H9 (cell line): ENCODE results near the gene KDM4E. TPM values are rescaled to one million over a fixed set of nuclear protein-coding genes. Genes with fewer than 3 reads are reported as not detected.

ENCODE experiments used
- DNase-seq: peaks from one replicate; pipeline ENCODE4 v3.0.0-alpha.2; 2017
- H2AFZ ChIP-seq: one replicate; pipeline ENCODE4 v1.6.1; 2013; ENCODE audit warnings: mild to moderate bottlenecking, low read length, control low read depth, moderate library complexity
- H2AK5ac ChIP-seq: 2 replicates; pipeline ENCODE4 v1.6.1; 2013; ENCODE audit warnings: low read length, control low read depth, mixed read lengths; ENCODE audit not compliant: insufficient read length
- H2BK120ac ChIP-seq: one replicate; pipeline ENCODE4 v1.6.1; 2013; ENCODE audit warnings: low read depth, mild to moderate bottlenecking, low read length, control low read depth, inconsistent platforms; ENCODE audit not compliant: poor library complexity, severe bottlenecking
- H2BK12ac ChIP-seq: 2 replicates; pipeline ENCODE4 v1.6.1; 2013; ENCODE audit warnings: low read length, control low read depth, mixed read lengths, low read depth; ENCODE audit not compliant: insufficient read length
- H2BK15ac ChIP-seq: 2 replicates; pipeline ENCODE4 v1.6.1; 2013; ENCODE audit warnings: low read depth, low read length, control low read depth
- H2BK20ac ChIP-seq: one replicate; pipeline ENCODE4 v1.6.1; 2013; ENCODE audit warnings: low read depth, mild to moderate bottlenecking, low read length, control low read depth, inconsistent platforms; ENCODE audit not compliant: poor library complexity, severe bottlenecking
- H2BK5ac ChIP-seq: 2 replicates; pipeline ENCODE4 v1.6.1; 2013; ENCODE audit warnings: low read length, control low read depth, mixed read lengths; ENCODE audit not compliant: insufficient read length
- H3K14ac ChIP-seq: 2 replicates; pipeline ENCODE4 v1.6.1; 2013; ENCODE audit warnings: low read length, control low read depth; ENCODE audit not compliant: insufficient read depth
- H3K18ac ChIP-seq: 2 replicates; pipeline ENCODE4 v1.6.1; 2013; ENCODE audit warnings: low read depth, mild to moderate bottlenecking, mixed read lengths, low read length, control low read depth; ENCODE audit not compliant: insufficient read length
- H3K23ac ChIP-seq: 2 replicates; pipeline ENCODE4 v1.6.1; 2013; ENCODE audit warnings: low read length, control low read depth, mixed read lengths, low read depth; ENCODE audit not compliant: insufficient read length
- H3K23me2 ChIP-seq: 2 replicates; pipeline ENCODE4 v1.6.1; 2013; ENCODE audit warnings: low read depth, mild to moderate bottlenecking, mixed read lengths, low read length, control low read depth; ENCODE audit not compliant: insufficient read length, poor library complexity, severe bottlenecking
- H3K27ac ChIP-seq: 2 replicates; pipeline ENCODE4 v1.5.1; 2013; ENCODE audit warnings: low read length, control low read depth, mixed read lengths, low read depth; ENCODE audit not compliant: insufficient read length
- H3K27me3 ChIP-seq: 2 replicates; pipeline ENCODE4 v1.6.1; 2013; ENCODE audit warnings: low read length, control low read depth, inconsistent platforms; ENCODE audit not compliant: insufficient read depth
- H3K4ac ChIP-seq: 2 replicates; pipeline ENCODE4 v1.6.1; 2013; ENCODE audit warnings: low read depth, mild to moderate bottlenecking, control low read depth, inconsistent platforms, low read length, moderate library complexity
- H3K4me1 ChIP-seq: 2 replicates; pipeline ENCODE4 v1.6.1; 2013; ENCODE audit warnings: low read length, control low read depth, inconsistent platforms; ENCODE audit not compliant: insufficient read depth
- H3K4me2 ChIP-seq: 2 replicates; pipeline ENCODE4 v1.6.1; 2013; ENCODE audit warnings: low read length, control low read depth, mixed read lengths; ENCODE audit not compliant: insufficient read length, insufficient read depth
- H3K56ac ChIP-seq: 2 replicates; pipeline ENCODE4 v1.6.1; 2013; ENCODE audit warnings: low read depth, mild to moderate bottlenecking, mixed read lengths, low read length, control low read depth; ENCODE audit not compliant: insufficient read length
- H3K79me1 ChIP-seq: 2 replicates; pipeline ENCODE4 v1.6.1; 2013; ENCODE audit warnings: low read depth, mild to moderate bottlenecking, moderate library complexity, low read length, control low read depth, inconsistent platforms; ENCODE audit not compliant: insufficient read depth, poor library complexity, severe bottlenecking
- H3K79me2 ChIP-seq: 2 replicates; pipeline ENCODE4 v1.6.1; 2013; ENCODE audit warnings: low read length, control low read depth, inconsistent platforms; ENCODE audit not compliant: insufficient read depth
- H3K9ac ChIP-seq: 2 replicates; pipeline ENCODE4 v1.6.1; 2013; ENCODE audit warnings: low read length, control low read depth, mixed read lengths; ENCODE audit not compliant: insufficient read length; ENCODE audit errors: extremely low read depth
- H3K9me3 ChIP-seq: one replicate; pipeline ENCODE4 v1.6.1; 2013; ENCODE audit warnings: low read depth, low read length, inconsistent platforms; ENCODE audit not compliant: control insufficient read depth
- H3T11ph ChIP-seq: one replicate; pipeline ENCODE4 v1.6.1; 2013; ENCODE audit warnings: mild to moderate bottlenecking, low read length, control low read depth, inconsistent platforms
- H4K20me1 ChIP-seq: one replicate; pipeline ENCODE4 v1.6.1; 2013; ENCODE audit not compliant: control insufficient read depth, insufficient read length, insufficient read depth
- H4K5ac ChIP-seq: 2 replicates; pipeline ENCODE4 v1.6.1; 2013; ENCODE audit warnings: low read depth, mild to moderate bottlenecking, mixed read lengths, low read length, control low read depth; ENCODE audit not compliant: insufficient read length
- H4K8ac ChIP-seq: replicated peaks from 2 replicates; pipeline ENCODE4 v1.6.1; 2013; ENCODE audit warnings: low read length, control low read depth, mixed read lengths, low read depth; ENCODE audit not compliant: insufficient read length
- H4K91ac ChIP-seq: 2 replicates; pipeline ENCODE4 v1.6.1; 2013; ENCODE audit warnings: low read depth, mild to moderate bottlenecking, moderate library complexity, mixed read lengths, low read length, control low read depth; ENCODE audit not compliant: insufficient read length
- H3K27ac Mint-ChIP-seq, 3 experiments: 2 replicates in 2 of 3; 3 replicates in 1 of 3; pipeline ENCODE4 v1.8.0; 2020 to 2021; ENCODE audit warnings: mixed read lengths in 3 of 3, mild to moderate bottlenecking in 1 of 3, moderate library complexity in 1 of 3
- H3K27me3 Mint-ChIP-seq: 2 replicates; pipeline ENCODE4 v1.8.0; 2021; ENCODE audit warnings: low read depth, mild to moderate bottlenecking, moderate library complexity, mixed read lengths
- H3K36me3 Mint-ChIP-seq, 3 experiments: 2 replicates in 2 of 3; 3 replicates in 1 of 3; pipeline ENCODE4 v1.8.0; 2020 to 2021; ENCODE audit warnings: low read depth in 3 of 3, mixed read lengths in 3 of 3; ENCODE audit not compliant: insufficient read depth in 1 of 3
- H3K4me1 Mint-ChIP-seq, 2 experiments: 2 replicates each; pipeline ENCODE4 v1.8.0; 2020; ENCODE audit warnings: mixed read lengths in 2 of 2
- H3K4me3 Mint-ChIP-seq, 2 experiments: 2 replicates in 1 of 2; 3 replicates in 1 of 2; pipeline ENCODE4 v1.8.0; 2020 to 2021; ENCODE audit warnings: mild to moderate bottlenecking in 2 of 2, mixed read lengths in 2 of 2, moderate library complexity in 1 of 2
- H3K9me3 Mint-ChIP-seq, 2 experiments: 2 replicates in 1 of 2; 3 replicates in 1 of 2; pipeline ENCODE4 v1.8.0; 2020; ENCODE audit warnings: mild to moderate bottlenecking in 2 of 2, mixed read lengths in 2 of 2, moderate library complexity in 1 of 2
- WGBS: extraction: QIAGEN DNeasy Blood & Tissue Kit; methylation state at CpG from one replicate; pipeline ENCODE4 v1.1.7; 2013; ENCODE audit warnings: missing lambda C conversion rate, low lambda C conversion rate, mixed read lengths; ENCODE audit not compliant: insufficient read length; ENCODE audit errors: extremely low coverage; 5-methylcytosine and 5-hydroxymethylcytosine counted together
- total RNA-seq: library from RNA; stranded (reverse); gene quantifications from 2 replicates; pipeline ENCODE4 v1.2.1, GENCODE V29; 2021
- TF ChIP-seq, protein P1 (sequence below): fragments of 200-600 bp; sonication (generic); conservative IDR thresholded peaks from 3 replicates; pipeline ENCODE4 v1.8.0; 2021; ENCODE audit warnings: antibody characterized with exemption, mild to moderate bottlenecking

Gene KDM4E
- total RNA-seq, 1 experiment from 2014 or later, result not detected

DNA sequence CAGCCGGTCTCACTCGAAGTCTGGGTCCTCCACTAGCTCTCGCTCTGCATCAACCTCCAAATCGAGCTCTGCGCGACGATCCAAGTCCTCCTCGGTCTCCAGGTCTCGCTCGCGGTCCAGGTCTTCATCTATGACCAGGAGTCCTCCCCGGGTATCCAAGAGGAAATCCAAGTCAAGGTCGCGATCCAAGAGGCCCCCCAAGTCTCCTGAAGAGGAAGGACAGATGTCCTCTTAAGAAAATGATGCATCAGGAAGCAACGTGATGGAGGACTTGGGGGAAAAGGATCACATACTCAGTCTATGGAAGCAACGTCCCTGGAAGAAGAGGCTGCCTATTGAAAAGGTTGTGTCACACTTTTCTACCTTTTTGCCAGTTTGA lies 42.8 kb downstream of the KDM4E start:
- DNase-seq, result no peak
- peaks cover 8% of the 10 kb centered on the region for H3K23me2 ChIP-seq
- peak overlapping the region; percentile 73 for H3K4me2 ChIP-seq
- H3K9me3 Mint-ChIP-seq, result peaks cover 0 to 3% of the 10 kb centered on the region in 2 experiments; a peak in 1 of 5 replicates
- H3K18ac ChIP-seq, result peak overlapping the region; percentile 0
- no peak overlapping the region for H3K4ac ChIP-seq
- no peak overlapping the region for H2BK120ac ChIP-seq
- no CpG with 5 or more reads among the region's 16 CpGs for WGBS
- H3K56ac ChIP-seq, result no peak overlapping the region
- H2AK5ac ChIP-seq, result no peak overlapping the region
- no peak overlapping the region for H2BK12ac ChIP-seq
- no peaks in the 10 kb centered on the region for H4K20me1 ChIP-seq
- H4K5ac ChIP-seq, result no peak overlapping the region
- H3K79me2 ChIP-seq, result no peaks in the 10 kb centered on the region
- H2BK5ac ChIP-seq, result no peak overlapping the region
- H4K91ac ChIP-seq, result no peak overlapping the region
- H3K4me3 Mint-ChIP-seq, result peak overlapping the region; percentile 91 to 96
- H3K23ac ChIP-seq, result no peak overlapping the region
- no peaks in the 10 kb centered on the region for H3K27me3 ChIP-seq
- no peaks in the 10 kb centered on the region for H3K9me3 ChIP-seq
- peak overlapping the region; percentile 74 to 87 (median 85); a peak in 6 of 7 replicates for H3K27ac Mint-ChIP-seq
- no peak overlapping the region for H4K8ac ChIP-seq
- peak overlapping the region; percentile 15; the same call in 1 of the 2 replicates for H3K14ac ChIP-seq
- no peak overlapping the region for H3T11ph ChIP-seq
- TF ChIP-seq, protein P1, sequence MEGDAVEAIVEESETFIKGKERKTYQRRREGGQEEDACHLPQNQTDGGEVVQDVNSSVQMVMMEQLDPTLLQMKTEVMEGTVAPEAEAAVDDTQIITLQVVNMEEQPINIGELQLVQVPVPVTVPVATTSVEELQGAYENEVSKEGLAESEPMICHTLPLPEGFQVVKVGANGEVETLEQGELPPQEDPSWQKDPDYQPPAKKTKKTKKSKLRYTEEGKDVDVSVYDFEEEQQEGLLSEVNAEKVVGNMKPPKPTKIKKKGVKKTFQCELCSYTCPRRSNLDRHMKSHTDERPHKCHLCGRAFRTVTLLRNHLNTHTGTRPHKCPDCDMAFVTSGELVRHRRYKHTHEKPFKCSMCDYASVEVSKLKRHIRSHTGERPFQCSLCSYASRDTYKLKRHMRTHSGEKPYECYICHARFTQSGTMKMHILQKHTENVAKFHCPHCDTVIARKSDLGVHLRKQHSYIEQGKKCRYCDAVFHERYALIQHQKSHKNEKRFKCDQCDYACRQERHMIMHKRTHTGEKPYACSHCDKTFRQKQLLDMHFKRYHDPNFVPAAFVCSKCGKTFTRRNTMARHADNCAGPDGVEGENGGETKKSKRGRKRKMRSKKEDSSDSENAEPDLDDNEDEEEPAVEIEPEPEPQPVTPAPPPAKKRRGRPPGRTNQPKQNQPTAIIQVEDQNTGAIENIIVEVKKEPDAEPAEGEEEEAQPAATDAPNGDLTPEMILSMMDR, result no peak
- H3K79me1 ChIP-seq, result no peaks in the 10 kb centered on the region
- H3K4me1 Mint-ChIP-seq, result peaks cover 18% of the 10 kb centered on the region in 2 experiments
- H3K4me1 ChIP-seq, result no peaks in the 10 kb centered on the region
- peaks cover 6% of the 10 kb centered on the region for H3K27me3 Mint-ChIP-seq
- H2BK15ac ChIP-seq, result no peak overlapping the region
- H2BK20ac ChIP-seq, result no peak overlapping the region
- H3K27ac ChIP-seq, result no peak overlapping the region
- H3K9ac ChIP-seq, result peak overlapping the region; percentile 11
- H3K36me3 Mint-ChIP-seq, result peaks cover 0 to 6% (median 2%) of the 10 kb centered on the region in 3 experiments; a peak in 2 of 7 replicates
- H2AFZ ChIP-seq, result no peak overlapping the region
